A673 (cell line): ENCODE results near the gene COL9A3.

Source experiments
- EZH2 ChIP-seq: fragments of 200-600 bp; sonication (generic); IDR thresholded peaks from 2 replicates; pipeline ENCODE4 v1.6.1; 2017; ENCODE audit warnings: borderline replicate concordance, low read depth, mild to moderate bottlenecking, mixed read lengths, antibody characterized with exemption, low read length; ENCODE audit not compliant: poor library complexity, severe bottlenecking
- TF ChIP-seq, protein P1 (sequence below): fragments of 300-800, 200-600 bp; sonication (generic); conservative IDR thresholded peaks from 2 replicates; pipeline ENCODE4 v1.5.1; 2017; ENCODE audit warnings: low read depth, mild to moderate bottlenecking, antibody characterized with exemption, low read length, moderate library complexity, mixed read lengths

DNA sequence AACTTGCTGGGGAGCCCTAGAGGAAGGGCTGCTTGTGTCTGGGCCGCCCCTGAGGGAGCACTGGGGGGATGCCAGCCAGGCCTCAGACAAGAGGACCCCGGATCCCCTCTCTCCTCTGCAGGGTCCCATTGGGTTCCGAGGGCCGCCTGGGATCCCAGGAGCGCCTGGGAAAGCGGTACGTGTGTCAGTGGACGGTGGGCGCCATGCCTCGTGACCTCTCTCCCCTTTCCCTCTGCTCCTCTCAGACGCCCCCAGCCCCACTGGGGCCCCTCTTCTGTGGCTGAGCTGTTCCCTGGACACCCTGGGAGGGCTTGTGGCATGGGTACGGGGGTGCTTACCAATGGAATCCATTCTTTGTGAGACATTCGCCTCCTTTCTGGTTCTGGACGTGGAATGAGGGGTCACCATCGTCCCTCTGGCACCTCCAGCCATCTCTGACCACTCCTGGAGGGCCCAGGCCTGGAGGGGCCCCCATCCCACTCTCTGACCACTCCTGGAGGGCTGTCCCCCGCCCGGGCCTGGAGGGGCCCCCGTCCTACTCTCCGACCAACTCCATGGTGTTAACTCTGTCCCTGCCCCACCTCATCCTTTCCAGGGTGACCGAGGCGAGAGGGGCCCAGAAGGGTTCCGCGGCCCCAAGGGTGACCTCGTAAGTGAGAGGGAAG is 9.9 kb downstream of the COL9A3 start:
- TF ChIP-seq, protein P1, sequence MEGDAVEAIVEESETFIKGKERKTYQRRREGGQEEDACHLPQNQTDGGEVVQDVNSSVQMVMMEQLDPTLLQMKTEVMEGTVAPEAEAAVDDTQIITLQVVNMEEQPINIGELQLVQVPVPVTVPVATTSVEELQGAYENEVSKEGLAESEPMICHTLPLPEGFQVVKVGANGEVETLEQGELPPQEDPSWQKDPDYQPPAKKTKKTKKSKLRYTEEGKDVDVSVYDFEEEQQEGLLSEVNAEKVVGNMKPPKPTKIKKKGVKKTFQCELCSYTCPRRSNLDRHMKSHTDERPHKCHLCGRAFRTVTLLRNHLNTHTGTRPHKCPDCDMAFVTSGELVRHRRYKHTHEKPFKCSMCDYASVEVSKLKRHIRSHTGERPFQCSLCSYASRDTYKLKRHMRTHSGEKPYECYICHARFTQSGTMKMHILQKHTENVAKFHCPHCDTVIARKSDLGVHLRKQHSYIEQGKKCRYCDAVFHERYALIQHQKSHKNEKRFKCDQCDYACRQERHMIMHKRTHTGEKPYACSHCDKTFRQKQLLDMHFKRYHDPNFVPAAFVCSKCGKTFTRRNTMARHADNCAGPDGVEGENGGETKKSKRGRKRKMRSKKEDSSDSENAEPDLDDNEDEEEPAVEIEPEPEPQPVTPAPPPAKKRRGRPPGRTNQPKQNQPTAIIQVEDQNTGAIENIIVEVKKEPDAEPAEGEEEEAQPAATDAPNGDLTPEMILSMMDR: no peak
- TF ChIP-seq EZH2: no peak
